ENCODE data around the gene ZNF93. TPM values are rescaled to one million over a fixed set of nuclear protein-coding genes. Genes with fewer than 3 reads are reported as not detected.
"Not testable (repeated sequence)": the region's sequence is repeated elsewhere in the genome, so short reads cannot be mapped to it uniquely, and the experiment has no call there.

ZNF93 gene
- polyA plus RNA-seq (ENCODE audit: insufficient read length in 4 of 4), result 10 to 100 TPM; 18.4 to 22.2 (median 19.8) TPM

DNA sequence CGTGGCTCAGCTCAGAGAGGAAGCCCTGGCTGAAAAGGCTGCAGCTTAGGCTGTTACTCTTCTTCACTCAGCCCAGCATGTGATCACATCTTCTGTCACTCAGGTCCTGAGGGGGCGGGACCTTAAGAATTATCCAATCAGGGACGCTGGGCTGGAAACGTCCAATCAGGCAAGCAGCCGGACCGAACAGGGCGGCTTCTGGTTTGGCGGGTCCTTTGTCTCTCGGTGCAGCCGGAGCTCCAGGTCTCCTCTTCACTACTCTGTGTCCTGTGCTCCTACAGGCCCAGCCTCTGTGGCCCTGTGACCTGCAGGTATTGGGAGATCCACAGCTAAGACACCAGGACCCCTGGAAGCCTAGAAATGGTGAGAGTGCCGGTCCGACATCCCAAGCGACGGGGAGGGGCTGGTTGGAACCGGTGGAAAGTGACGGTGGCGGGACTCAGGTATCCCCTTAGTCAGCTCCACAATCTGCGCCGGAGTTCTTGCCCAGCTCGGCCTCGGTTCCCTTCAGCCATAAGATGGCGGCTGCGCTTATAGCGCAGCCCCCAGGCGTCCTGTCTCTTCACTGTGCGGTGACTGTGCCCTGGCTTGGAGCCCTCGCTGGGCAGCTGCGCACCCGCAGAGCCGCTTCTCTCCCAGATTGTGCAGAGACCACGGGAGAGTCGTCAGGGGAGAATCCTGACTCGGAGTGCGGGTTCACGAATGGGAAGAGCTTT is at the start of gene ZNF93:
TSS of gene ZNF93 (plus strand) at position 218 of the 716 bp plus-strand sequence. CDS start at position 361, 143 bp downstream.
- DNase-seq (ENCODE audit: low read depth in 4 of 4, low spot score in 2 of 4), result peak; percentile 85 to 98 (median 94)

DNA sequence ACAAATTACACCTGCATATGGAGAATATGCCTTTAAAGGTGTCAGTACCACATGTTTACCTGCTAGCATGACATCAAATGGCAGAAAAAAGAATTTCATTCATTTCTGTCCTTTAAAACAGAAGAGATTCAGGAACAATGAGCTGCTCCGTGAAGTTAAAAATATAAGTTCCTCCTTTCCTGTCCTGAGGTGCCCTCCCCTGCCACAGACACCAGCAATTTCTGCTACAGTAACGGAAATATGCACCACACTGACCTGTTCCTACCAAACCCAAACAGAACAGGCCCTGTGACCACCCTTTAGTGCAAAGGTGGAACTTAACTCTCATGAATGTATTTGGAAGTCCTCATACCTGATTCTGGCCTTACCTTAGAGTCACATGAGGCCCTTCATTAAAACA is 49.0 kb upstream of the ZNF93 start:
- DNase-seq (ENCODE audit: low read depth in 4 of 4, low spot score in 2 of 4), result not testable (repeated sequence)

DNA sequence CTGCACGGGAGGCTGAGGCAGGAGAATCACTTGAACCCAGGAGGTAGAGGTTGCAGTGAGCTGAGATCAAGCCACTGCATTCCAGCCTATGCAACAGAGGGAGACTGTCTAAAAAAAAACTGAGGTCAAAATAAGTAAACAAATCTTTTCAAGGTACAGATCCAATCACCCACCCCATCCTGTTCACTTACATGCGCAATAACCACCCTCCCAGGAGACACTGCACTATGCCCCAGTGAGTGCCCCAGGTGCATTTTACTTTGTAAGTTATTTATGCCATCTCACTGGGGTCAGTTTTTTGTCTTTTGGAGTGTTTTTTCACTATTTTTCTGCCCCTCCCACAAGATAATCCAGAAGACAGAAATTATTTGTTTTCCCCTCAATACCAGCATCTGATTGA is 42.0 kb upstream of the ZNF93 start:
- DNase-seq (ENCODE audit: low read depth in 4 of 4, low spot score in 2 of 4), result no peak

- peak in 3 of 4 donors; percentile 66 to 76 (median 73) for DNase-seq (ENCODE audit: low read depth in 4 of 4, low spot score in 2 of 4)
Measured at GRCh38 chr19:19860756-19861390, 39.9 kb upstream of the ZNF93 start.

- DNase-seq (ENCODE audit: low read depth in 4 of 4, low spot score in 2 of 4), result peak; percentile 90 to 98 (median 96)
Measured at GRCh38 chr19:19865750-19866610, 34.8 kb upstream of the ZNF93 start, which contains the start of gene ZNF253. ZNF253 (plus strand) TSS chr19:19865882; CDS start chr19:19865997, 115 bp downstream.

DNA sequence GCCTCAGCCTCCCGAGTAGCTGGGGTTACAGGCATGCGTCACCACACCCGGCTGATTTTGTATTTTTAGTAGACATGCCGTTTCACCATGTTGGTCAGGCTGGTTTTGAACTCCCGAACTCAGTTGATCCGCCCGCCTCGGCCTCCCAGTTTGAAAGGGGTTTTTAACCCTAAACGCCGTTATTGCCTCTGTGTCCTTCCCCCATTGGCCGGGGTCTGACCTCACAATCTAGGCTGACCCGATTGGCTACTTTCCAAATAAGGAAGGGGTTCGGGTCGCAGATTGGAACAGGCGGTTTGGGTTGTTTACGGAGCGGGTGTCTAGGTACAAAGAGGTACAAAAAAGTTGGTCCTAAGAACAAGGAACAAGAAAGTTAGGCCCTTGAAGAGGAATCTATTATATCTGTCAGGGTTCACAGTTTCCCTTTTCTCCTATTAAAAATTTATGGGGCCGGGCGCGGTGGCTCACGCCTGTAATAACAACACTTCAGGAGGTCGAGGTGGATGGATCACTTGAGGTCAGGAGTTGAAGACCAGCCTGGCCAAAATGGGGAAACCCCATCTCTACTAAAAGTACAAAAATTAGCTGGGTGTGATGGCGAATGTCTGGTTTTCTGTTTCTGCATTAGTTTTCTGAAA is 34.0 kb upstream of the ZNF93 start:
- DNase-seq (ENCODE audit: low read depth in 4 of 4, low spot score in 2 of 4), result peak in 3 of 4 donors; percentile 27 to 40 (median 34)

- DNase-seq (ENCODE audit: low read depth in 4 of 4, low spot score in 2 of 4), result not testable (repeated sequence)
Measured at GRCh38 chr19:19870086-19870485, 30.7 kb upstream of the ZNF93 start.

DNA sequence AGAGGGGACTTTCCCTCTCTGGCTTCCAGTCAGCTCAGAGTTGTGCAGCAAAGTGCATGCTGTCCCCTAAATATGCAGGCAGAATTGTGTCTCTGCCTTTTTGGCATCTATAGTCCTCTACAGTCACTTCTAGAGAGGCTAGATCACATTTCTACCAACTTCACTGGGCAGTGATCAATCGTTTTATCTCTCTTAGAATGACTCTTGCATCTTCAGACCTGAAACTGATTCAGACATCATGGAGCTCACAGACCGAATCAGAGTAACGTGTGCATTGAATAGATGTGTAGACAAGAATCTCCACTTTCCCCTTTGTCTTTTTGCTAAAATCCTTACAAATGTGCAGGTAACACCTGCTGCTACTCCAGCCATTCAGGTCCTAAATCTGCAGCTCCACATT is 28.8 kb upstream of the ZNF93 start:
- DNase-seq (ENCODE audit: low read depth in 4 of 4, low spot score in 2 of 4), result no peak

GRCh38 chr19:19873381-19873780 is 27.4 kb upstream of the ZNF93 start:
- no peak for DNase-seq (ENCODE audit: low read depth in 4 of 4, low spot score in 2 of 4)

GRCh38 chr19:19877724-19878123 is 23.0 kb upstream of the ZNF93 start:
- no peak for DNase-seq (ENCODE audit: low read depth in 4 of 4, low spot score in 2 of 4)

DNA sequence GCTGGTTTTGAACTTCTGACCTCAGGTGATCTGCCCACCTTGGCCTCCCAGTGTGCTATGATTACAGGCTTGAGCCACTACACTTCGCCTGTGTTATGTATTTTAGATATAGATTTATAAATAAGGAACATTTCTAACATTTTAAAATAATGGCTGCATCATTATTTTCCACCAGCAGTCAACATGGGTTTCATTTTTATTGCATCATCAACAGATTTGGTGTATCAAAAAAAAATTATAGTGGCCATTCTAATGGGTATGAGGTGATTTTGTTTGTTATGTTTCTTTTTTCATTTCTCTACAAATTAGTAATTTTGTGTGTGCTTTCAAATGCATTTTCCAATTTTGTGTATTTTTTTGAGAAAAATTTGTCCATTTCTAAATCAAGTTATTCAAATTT is 16.2 kb upstream of the ZNF93 start:
- DNase-seq (ENCODE audit: low read depth in 4 of 4, low spot score in 2 of 4), result no peak

- not testable (repeated sequence) for DNase-seq (ENCODE audit: low read depth in 4 of 4, low spot score in 2 of 4)
Measured at GRCh38 chr19:19892055-19892941, 8.4 kb upstream of the ZNF93 start.

DNA sequence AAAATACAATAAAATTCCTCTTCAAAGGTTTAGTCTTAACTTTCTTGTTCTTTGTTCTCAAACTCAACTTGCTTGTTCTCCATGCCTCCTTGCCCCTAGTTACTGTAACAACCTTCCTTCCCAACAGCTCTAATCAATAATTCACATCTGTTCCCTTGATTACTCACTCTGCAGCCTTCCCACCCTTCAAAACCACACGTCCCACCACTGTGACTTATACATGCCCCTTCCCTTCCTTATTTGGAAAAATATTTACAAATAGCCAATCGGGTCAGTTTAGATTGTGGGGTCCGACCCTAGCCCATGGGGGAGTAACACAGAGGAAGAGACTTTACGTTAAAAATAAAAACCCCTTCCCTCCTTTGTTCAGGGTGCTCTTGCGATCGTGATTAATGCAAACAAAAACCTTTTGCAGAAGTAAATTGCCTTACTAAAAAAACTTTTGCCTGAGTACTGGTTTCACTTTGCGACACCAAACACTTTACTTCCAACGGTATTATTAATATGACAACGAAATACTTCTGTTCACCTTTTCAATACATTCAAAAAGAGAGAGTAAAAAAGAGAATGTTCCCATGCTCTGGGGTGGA is 512 bp upstream of the ZNF93 start:
- peak in 2 of 4 donors; percentile 20 to 78 for DNase-seq (ENCODE audit: low read depth in 4 of 4, low spot score in 2 of 4)

- not testable (repeated sequence) for DNase-seq (ENCODE audit: low read depth in 4 of 4, low spot score in 2 of 4)
Measured at GRCh38 chr19:19907551-19907950, 6.8 kb downstream of the ZNF93 start.

GRCh38 chr19:19909654-19910053 is 8.9 kb downstream of the ZNF93 start:
- no peak for DNase-seq (ENCODE audit: low read depth in 4 of 4, low spot score in 2 of 4)

GRCh38 chr19:19911150-19911549 is 10.4 kb downstream of the ZNF93 start:
- DNase-seq (ENCODE audit: low read depth in 4 of 4, low spot score in 2 of 4), result no peak

DNA sequence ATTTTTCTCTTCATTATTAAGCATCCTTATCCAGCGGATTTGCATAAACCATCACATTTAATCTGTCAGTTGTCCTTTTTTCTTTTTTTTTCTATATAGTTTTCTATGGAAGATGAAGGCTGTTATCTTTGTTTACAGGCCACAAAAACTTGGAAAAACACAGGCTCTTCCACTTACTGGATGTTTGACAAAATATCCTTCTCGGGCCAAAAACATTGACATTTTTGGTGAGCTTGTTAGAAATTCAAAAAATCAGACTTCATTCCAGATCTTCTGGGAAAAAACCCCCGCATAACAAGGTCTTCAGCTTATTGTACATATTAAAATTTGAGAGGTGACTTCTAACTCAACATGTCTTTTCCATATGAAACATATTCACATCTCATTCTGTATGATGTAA is 13.8 kb downstream of the ZNF93 start:
- DNase-seq (ENCODE audit: low read depth in 4 of 4, low spot score in 2 of 4), result no peak

- not testable (repeated sequence) for DNase-seq (ENCODE audit: low read depth in 4 of 4, low spot score in 2 of 4)
Measured at GRCh38 chr19:19930417-19930816, 29.7 kb downstream of the ZNF93 start.

Data from left renal cortex interstitium (tissue), 4 donors.